Loucy (cell line): ENCODE measurements around the gene KCNH2.

Experiments used
- H2AFZ ChIP-seq: fragments of 200-600 bp; sonication (generic); 2 replicates; pipeline ENCODE4 v1.6.0; 2016; ENCODE audit warnings: antibody characterized with exemption, mild to moderate bottlenecking, low read length, moderate library complexity
- H3F3A ChIP-seq: fragments of 200-600 bp; 2 replicates; pipeline ENCODE4 v1.6.0; 2016; ENCODE audit warnings: antibody characterized with exemption, low read depth, mild to moderate bottlenecking
- H3K27me3 ChIP-seq: fragments of 200-600 bp; sonication (generic); 2 replicates; pipeline ENCODE4 v1.6.1; 2014; ENCODE audit warnings: low read length, mild to moderate bottlenecking; ENCODE audit not compliant: insufficient read depth, poor library complexity, severe bottlenecking
- H3K36me3 ChIP-seq: fragments of 200-600 bp; sonication (generic); 2 replicates; pipeline ENCODE4 v1.6.1; 2016; ENCODE audit warnings: low read length; ENCODE audit not compliant: insufficient read depth
- H3K4me1 ChIP-seq: fragments of 200-600 bp; sonication (generic); 2 replicates; pipeline ENCODE4 v1.5.1; 2014; ENCODE audit warnings: low read length, mild to moderate bottlenecking; ENCODE audit not compliant: insufficient read depth, poor library complexity, severe bottlenecking
- H3K4me2 ChIP-seq: fragments of 200-600 bp; sonication (generic); 2 replicates; pipeline ENCODE4 v1.6.0; 2014; ENCODE audit warnings: antibody characterized with exemption, low read length, low read depth, mild to moderate bottlenecking; ENCODE audit not compliant: poor library complexity, severe bottlenecking
- H3K4me3 ChIP-seq: fragments of 200-600 bp; sonication (generic); 2 replicates; pipeline ENCODE4 v1.5.1; 2014; ENCODE audit warnings: low read length, mild to moderate bottlenecking, mixed read lengths; ENCODE audit not compliant: poor library complexity, severe bottlenecking
- H3K79me2 ChIP-seq: fragments of 200-600 bp; sonication (generic); 2 replicates; pipeline ENCODE4 v1.6.1; 2014; ENCODE audit warnings: low read length; ENCODE audit not compliant: insufficient read depth
- H3K9ac ChIP-seq: fragments of 200-600 bp; sonication (generic); 2 replicates; pipeline ENCODE4 v1.6.0; 2014; ENCODE audit warnings: mild to moderate bottlenecking, low read depth, low read length, moderate library complexity; ENCODE audit not compliant: poor library complexity, severe bottlenecking
- H3K9me2 ChIP-seq: fragments of 200-600 bp; sonication (generic); replicated peaks from 2 replicates; pipeline ENCODE4 v1.6.1; 2016; ENCODE audit warnings: low read depth, low read length, mixed read lengths
- H3K9me3 ChIP-seq: fragments of 200-600 bp; sonication (generic); 2 replicates; pipeline ENCODE4 v1.6.1; 2014; ENCODE audit warnings: mild to moderate bottlenecking, antibody characterized with exemption, low read length, low read depth; ENCODE audit not compliant: insufficient read depth
- H4K20me1 ChIP-seq: fragments of 200-600 bp; sonication (generic); 2 replicates; pipeline ENCODE4 v1.6.0; 2014; ENCODE audit warnings: antibody characterized with exemption, low read length, mild to moderate bottlenecking; ENCODE audit not compliant: insufficient read depth, poor library complexity, severe bottlenecking
- CTCF ChIP-seq: fragments of 200-600 bp; sonication (generic); conservative IDR thresholded peaks from 2 replicates; pipeline ENCODE4 v1.5.1; 2014; ENCODE audit warnings: mild to moderate bottlenecking, antibody characterized with exemption, low read length
- EZH2phosphoT487 ChIP-seq: fragments of 200-600 bp; IDR thresholded peaks from 2 replicates; pipeline ENCODE4 v1.6.1; 2018; ENCODE audit warnings: antibody characterized with exemption, mild to moderate bottlenecking, moderate library complexity, borderline replicate concordance

The KCNH2 gene

GRCh38 chr7:150999001-150999400, 20.9 kb upstream of the KCNH2 start:
- Histone ChIP-seq H3K9me2 (no peaks in the 10 kb centered on the region), H3F3A (no peaks in the 10 kb centered on the region; the same call in 1 of the 2 replicates), H3K79me2 (no peaks in the 10 kb centered on the region), H3K4me1 (peaks cover 13% of the 10 kb centered on the region), H2AFZ (no peak overlapping the region), H3K9me3 (no peaks in the 10 kb centered on the region), H4K20me1 (no peaks in the 10 kb centered on the region), H3K4me3 (no peak overlapping the region), H3K4me2 (no peak overlapping the region), H3K36me3 (no peaks in the 10 kb centered on the region), H3K9ac (no peak overlapping the region), H3K27me3 (no peaks in the 10 kb centered on the region)
- TF ChIP-seq EZH2phosphoT487 (no peak), CTCF (no peak)

- H3K4me1 ChIP-seq, result peaks cover 17% of the 10 kb centered on the region
- no peak overlapping the region for H3K9ac ChIP-seq
- no peak overlapping the region for H2AFZ ChIP-seq
- no peaks in the 10 kb centered on the region for H3K79me2 ChIP-seq
- no peaks in the 10 kb centered on the region; the same call in 1 of the 2 replicates for H3F3A ChIP-seq
- H4K20me1 ChIP-seq, result no peaks in the 10 kb centered on the region
- no peak overlapping the region for H3K4me3 ChIP-seq
- no peak for TF ChIP-seq CTCF
- TF ChIP-seq EZH2phosphoT487, result no peak
- no peaks in the 10 kb centered on the region for H3K36me3 ChIP-seq
- no peaks in the 10 kb centered on the region for H3K9me3 ChIP-seq
- H3K9me2 ChIP-seq, result no peaks in the 10 kb centered on the region
- no peaks in the 10 kb centered on the region for H3K27me3 ChIP-seq
- H3K4me2 ChIP-seq, result no peak overlapping the region
These were observed 20.2 kb upstream of the KCNH2 start for GRCh38 chr7:150998341-150998740.

- H3K79me2 ChIP-seq, result no peaks in the 10 kb centered on the region
- no peaks in the 10 kb centered on the region for H3K9me2 ChIP-seq
- no peaks in the 10 kb centered on the region; the same call in 1 of the 2 replicates for H3F3A ChIP-seq
- H4K20me1 ChIP-seq, result no peaks in the 10 kb centered on the region
- peaks cover 17% of the 10 kb centered on the region for H3K4me1 ChIP-seq
- TF ChIP-seq CTCF, result no peak
- no peak overlapping the region for H3K9ac ChIP-seq
- no peaks in the 10 kb centered on the region for H3K27me3 ChIP-seq
- H3K36me3 ChIP-seq, result no peaks in the 10 kb centered on the region
- no peaks in the 10 kb centered on the region for H3K9me3 ChIP-seq
- no peak overlapping the region for H3K4me2 ChIP-seq
- H3K4me3 ChIP-seq, result no peak overlapping the region
- H2AFZ ChIP-seq, result no peak overlapping the region
These were observed 19.7 kb upstream of the KCNH2 start for GRCh38 chr7:150997817-150998216.
